Jurkat, Clone E6-1 (cell line): ENCODE data around the gene JUNB.

Experiments used
- DNase-seq: peaks from one replicate; pipeline ENCODE4 v3.0.0-alpha.2; 2011; ENCODE audit warnings: low read depth, low spot score
- H3K4me3 ChIP-seq: 2 replicates; pipeline ENCODE4 v1.5.1; 2011; ENCODE audit warnings: mild to moderate bottlenecking, low read length, control low read depth, moderate library complexity

Gene JUNB

DNA sequence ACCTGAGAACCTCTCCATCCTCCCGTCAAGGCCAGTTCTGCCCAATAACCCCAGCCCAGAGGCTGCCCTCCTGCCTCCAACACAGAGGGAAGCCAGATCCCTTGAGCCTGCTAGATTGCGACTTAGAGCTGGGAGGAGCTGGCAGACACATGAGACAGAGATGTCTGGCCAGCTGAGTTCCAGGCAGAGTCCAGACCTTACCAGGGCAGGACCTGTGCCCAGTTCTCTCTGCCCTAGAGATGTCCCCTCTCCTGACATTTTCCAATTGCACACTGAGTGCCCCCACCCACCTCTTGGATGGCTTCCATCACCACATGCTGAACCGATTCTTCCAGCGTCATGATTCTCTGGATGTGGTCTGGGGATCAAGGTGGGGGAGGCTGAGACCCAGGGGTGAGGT lies 19.0 kb upstream of the JUNB start:
- no peak overlapping the region for H3K4me3 ChIP-seq
- DNase-seq = no peak

DNA sequence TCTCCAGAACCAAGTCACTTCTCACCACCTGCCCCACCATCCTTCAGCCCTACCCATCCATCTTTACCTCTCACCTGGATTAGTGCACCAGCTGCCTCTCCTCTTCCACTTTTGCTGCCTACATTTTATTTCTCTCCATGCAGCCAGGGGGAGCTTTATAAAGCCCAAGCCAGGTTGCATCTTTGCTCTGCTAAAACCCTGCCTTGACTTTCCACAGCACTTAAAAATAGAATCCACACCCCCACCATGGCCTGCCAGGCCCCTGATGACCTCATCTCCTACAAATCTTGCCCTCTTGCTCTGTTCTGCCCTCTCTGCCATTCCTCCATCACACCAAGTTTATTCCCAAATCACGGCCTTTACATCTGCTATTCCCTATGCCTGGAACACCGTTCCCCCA lies 17.7 kb upstream of the JUNB start:
- no peak overlapping the region for H3K4me3 ChIP-seq
- DNase-seq = no peak

DNA sequence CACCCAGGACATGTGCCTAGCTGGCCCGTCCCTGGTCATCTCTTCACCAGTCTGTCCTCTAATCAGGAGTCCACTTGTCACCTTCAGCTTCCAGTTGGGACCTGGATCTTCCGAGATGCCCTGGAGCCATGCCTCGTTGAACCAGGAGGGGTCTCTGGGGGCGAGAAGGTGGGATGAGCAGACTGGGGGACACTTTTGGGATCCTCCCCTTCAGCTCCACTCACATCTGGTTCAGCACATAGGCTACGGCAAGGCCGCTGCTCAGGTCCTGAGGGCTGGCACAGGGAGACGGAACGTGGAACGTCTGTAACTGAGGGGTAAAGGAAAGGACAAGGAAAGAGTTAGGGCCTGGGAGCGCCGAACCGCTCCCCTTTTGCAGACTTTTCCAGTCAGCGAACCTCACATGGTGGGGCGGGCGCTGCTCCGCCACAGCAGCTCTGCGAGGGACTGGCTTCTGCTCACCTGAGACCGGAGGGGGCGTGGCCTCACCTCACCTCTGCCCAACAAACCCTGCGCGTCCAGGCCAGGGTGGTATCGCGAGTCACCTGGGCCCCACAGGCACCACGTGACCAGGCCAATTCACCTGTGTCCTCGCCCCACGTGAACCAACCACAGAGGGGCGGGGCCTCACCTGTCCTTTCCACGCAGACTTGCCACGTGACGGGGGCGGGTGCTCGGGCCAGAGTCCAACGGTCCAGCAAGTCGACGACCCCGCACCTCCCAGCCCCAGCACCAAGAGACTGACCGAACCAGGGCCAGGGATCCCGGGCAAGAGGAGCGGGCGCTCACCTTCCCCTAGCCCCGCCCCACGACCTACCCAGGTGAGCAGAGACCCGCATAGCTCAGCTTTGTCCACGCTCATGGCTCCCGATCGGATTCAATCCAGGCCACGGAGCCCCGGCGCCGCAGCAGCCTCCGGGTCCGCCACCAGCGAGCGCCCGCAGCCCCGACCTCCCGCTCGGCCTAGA lies 16.4 kb upstream of the JUNB start, which contains the start of gene HOOK2:
HOOK2 (minus strand) TSS at position 965 of the 968 bp plus-strand sequence; CDS start at position 862, 103 bp downstream.
- DNase-seq = no peak
- peak within 1 kb of the TSS; percentile 72 for H3K4me3 ChIP-seq

DNA sequence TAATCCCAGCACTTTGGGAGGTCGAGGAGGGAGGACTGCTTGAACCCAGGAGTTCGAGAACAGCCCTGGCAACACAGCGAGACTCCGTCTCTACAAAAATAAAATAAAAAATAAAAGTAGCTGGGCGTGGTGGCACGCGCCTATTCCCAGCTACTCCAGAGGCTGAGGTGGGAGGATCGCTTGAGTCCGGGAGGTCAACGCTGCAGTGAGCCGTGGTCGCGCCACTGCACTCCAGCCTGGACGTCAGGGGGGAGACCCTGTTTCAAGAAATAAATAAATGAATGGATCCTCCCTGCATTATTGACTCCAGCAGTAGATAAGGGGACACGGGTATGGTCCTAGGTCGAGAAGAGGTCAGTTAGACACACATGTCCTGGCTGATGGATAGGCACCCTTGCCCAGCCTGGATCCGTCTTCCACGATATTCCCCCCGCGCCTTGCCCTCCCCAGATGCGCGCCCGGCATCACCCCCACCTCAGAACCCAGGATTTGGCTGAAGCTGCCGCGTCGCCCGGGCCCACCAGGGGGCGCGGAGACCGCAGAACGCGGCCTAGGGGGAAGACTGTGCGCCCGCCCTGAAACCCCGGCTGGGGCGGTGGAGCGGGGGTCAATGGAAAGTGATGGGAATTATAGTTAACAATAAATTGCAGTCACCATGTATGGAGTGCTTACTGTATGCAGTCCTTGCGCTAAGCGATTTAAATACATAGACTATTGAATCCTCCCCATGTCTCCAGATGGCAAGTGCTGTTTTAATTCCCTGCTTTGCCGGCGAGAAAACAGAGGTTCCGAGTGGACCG lies 13.9 kb upstream of the JUNB start:
- DNase-seq = no peak
- peak overlapping the region; percentile 73 for H3K4me3 ChIP-seq

DNA sequence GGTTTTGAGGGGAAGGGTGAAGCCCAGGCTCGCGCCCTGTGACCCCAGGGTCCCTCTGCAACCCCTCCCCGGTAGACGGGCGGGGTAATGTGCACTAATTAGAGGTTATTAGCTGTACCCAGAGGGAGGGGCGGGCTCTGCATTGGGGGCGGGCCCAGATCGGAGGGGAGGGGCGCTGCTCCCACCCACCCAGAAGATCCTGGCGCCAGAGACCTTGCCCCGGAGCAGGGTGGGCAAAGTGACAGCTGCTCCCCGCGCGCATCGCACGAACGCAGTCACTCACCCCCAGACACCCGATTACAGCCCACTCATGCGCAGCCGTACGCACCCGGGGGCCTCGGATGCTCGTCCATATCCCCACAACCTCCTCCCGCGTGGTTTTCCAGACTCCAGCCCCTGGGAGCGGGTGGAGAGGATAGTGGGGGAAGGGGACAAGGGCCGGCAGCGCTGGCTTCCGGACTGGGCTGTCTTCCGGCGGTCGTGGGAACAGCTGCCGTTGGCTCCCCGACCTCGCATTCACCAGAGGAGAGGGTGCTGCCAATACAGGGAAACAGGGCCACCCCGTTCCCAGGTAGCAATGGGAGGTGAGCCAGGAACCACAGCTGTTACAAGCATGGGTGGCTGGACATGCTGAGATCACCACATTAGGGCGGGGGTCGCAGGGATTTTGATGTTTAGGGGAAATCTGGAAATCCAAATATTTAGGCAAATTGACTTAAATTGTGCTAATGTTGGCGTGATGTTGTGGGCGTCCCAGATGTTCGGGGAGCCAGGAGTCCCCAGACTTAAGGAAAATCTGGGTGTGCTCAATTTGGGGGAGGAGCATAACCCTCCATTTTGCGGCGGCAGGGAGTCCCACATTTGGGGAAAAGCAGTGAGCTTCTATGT lies 13.0 kb upstream of the JUNB start:
- DNase-seq = no peak
- H3K4me3 ChIP-seq = peak overlapping the region; percentile 73

DNA sequence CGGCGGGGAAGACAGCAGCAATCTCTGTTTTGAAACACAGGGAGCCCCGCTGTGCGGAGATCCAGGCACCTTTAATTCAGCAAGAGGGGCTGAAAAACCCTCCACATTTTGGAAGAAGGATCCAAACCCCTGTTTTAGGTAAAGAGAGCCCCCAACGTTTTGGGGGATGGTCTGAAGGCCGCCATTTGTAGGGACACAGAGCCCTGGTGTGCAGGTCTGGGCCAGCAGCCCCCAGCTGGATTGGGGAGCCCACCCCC lies 12.5 kb upstream of the JUNB start:
- DNase-seq = no peak
- H3K4me3 ChIP-seq = peak overlapping the region; percentile 73

DNA sequence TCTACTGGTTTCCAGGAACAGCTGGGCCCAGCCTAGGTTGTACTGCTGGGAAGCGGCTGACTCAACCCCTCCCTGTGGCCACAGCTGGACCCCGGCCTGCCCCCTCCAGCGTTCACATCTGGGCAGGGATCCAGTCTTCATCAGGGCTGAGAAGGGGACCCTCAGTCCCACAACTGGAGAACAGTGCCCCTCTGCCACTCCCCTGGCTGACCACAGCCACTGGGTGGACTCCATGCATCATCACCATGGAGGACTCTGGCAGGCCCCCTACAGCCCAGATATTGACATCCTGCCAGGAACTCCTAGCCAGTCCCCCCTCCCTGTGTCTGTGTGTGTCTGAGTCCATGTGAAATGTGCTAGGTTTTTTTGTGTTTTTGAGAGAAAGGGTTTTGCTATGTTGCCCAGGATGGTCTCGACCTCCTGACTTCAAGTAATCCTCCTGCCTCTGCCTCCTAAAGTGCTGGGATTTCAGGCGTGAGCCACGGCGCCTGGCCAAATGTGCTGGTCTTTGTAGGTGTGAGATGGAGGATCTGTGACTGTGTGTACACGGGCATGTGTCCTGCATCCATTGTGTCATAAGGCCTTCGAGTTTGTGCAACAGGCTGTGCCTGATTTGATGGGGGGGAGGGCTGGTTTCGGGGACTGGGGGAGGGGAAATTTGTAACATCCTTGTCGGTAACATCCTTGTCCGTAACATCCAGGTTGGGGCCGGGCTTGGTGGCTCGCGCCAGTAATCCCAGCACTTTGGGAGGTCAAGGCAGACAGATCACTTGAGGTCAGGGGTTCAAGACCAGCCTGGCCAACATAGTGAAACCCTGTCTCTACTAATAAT lies 11.9 kb upstream of the JUNB start:
- peak overlapping the region; percentile 73; the same call in 1 of the 2 replicates for H3K4me3 ChIP-seq
- DNase-seq = no peak

DNA sequence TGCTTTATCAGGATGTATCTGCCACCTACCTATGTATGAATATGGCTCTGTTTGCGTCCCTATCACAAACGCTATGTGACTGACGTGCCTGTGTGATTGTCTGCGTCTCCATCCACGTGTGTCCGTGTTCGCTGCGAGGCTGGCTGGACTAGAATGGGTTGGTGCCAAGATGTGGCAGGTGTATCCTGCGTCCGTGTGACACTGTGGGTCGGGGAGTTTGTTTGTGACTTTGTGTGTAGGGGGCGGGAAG lies 9.2 kb upstream of the JUNB start:
- no peak for DNase-seq
- peak overlapping the region; percentile 67 for H3K4me3 ChIP-seq

DNA sequence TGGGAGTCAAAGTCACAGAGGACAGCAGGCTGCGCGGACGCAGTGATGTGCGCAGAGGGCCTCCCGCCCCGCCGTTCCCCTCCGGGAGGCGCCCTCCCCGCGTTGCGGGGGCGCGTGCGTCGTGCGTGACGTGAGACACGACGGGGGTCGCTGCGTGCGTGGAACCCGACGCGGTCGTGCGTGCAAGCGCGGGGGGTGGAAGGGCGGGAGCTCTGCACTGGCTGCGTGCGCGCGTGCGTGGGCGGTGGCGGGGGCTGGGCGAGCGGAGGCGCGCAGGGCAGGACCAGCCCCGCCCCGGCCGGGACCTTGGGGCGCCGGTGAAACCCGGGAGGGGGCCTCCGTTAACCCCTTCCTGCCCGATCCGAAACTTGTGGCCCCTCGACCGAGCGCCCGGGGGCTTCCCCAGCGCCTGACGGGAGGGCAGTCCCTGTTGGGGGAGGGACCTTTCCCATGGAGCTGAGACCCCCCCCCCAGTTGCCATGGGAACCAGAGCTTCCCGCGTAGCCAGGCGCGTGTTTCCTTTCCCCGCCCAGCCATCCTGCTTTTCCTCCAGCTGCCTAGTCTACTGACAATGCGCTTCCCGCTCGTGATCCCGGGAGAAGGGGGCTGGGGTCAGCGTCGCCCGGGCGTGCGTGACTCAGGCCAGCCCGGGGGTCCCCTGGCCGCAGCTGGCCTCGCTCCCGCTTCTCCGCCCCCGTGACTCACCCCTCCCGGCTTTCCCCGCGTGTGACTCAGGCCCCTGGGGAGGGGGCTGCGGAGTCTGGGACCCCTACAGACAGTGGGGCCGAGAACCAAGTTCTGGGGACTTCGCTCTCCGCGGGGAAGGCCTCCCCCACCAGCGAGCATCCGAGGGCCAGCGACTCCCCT lies 8.6 kb upstream of the JUNB start:
- peak overlapping the region; percentile 67 for H3K4me3 ChIP-seq
- DNase-seq = peak; percentile 79

DNA sequence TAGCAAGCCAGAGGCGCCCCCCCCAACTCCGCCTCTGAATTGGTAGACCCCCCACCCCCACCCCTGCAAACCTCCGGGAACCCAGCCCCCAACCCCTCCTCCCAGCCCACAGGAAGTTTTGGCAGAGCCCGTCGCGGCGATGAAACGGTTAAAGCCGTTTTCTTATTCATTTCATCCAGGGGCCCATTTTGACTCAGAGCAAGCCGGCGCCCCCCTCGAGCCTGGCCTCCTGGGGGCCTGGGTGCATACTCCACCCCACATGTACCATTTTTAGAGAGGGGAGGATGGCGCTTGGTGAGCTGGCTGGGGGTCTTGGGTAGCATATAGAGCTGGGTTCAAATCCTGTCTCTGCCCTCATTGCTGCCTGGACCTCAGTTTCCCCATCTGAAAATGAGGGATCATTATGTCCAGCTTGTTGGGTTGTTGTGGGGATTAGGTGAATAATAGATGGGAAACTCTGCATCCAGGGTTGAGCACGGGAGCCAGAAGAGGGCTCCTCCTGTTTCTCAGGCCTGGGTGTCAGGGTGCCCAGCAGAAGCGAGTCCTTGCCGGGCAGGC lies 7.9 kb upstream of the JUNB start:
- peak; percentile 76 for DNase-seq
- H3K4me3 ChIP-seq = peak overlapping the region; percentile 67

DNA sequence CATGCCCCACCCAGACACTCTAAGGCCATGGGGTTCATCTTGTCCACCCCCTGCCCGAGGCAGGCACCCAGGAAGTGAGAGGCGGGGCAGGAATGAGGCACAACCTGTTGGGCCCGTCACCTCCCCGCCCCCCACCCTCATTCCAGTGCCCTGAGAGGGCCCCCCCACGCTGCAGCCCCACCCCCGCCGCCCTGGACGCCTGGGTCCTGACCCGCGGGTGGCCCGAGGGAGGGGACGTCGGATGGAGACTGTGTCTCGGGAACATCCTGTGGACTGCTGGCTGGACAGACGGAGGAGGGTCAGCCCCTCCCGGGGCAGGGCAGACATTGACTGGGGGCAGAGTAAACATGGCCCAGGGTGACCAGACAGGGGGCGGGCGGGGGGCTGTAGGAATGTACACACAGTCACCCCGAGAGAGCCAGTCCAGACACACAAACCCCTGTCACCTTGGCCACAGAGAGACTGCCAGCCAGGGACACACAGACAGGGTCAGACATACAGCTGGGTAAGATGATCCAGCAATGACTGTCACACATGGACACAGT lies 7.4 kb upstream of the JUNB start:
- peak overlapping the region; percentile 67 for H3K4me3 ChIP-seq
- no peak for DNase-seq

DNA sequence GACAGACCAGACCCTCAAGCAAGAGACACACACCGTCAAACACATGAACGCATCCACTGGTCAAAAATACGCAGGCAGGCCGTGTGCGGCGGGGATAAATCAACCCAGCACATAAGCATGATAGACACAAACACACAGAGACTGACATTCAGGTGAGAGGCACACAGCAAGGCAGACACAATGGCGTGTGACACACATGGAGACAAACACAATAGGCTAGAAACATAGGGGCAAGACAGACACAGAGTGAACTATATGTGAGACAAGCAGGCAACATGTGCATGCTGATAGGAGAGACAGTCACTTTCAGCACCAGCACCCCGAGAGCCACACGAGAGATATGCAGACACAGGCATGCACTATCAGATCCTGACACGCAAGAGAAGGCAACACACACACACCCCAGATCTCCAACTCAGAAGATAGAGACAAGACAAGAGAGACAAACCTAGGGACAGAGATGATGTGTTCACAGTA lies 6.9 kb upstream of the JUNB start:
- DNase-seq = no peak
- H3K4me3 ChIP-seq = no peak overlapping the region

DNA sequence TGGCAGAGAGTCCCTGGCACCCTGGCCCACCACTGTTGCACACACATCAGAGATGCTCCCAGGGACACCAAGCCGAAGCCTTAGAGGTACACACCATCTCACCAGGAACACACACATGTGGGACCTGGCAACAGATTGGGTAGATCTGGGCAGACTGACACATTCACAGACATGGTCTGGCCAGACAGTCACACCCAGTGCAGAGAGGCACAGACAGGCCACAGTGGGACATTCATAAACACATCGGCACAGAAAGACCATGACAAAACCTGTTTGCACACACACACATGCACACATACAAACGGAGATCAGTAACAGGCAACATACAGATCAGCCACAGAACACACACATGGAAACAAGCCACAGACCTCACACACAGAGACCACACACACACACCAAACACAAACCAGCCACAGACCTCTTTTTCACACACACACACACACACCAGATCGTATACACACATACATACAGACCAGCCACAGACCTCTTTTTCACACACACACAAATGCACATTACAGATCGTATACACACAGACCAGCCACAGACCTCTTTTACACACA lies 6.3 kb upstream of the JUNB start:
- H3K4me3 ChIP-seq = no peak overlapping the region
- no peak for DNase-seq

DNA sequence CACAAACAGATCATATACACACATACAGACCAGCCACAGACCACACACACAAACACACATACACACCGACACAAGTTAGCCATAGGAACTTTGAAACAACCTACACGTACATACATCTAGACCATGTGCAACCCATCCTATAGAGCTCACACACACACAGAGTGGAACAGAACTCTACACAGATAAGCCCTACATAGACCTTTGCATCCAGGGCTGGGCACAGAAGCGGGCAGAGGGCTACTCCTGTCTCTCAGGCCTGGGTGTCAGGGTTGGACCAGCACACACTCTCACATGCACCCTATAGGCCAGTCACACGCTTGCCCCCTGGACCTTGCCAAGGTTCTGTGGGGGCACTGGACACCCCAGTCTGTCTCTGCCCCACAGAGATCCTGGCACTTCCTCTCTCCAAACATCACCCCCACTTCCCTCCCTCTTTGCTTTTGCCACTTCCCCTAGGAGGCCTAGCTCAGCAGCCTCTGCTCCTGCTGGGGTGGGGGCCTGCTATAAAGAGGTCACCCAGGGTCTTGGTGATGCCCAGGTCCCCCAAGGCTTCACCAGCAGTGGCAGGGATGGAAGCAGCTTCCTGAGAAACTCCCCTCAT lies 5.8 kb upstream of the JUNB start:
- no peak overlapping the region for H3K4me3 ChIP-seq
- DNase-seq = no peak

DNA sequence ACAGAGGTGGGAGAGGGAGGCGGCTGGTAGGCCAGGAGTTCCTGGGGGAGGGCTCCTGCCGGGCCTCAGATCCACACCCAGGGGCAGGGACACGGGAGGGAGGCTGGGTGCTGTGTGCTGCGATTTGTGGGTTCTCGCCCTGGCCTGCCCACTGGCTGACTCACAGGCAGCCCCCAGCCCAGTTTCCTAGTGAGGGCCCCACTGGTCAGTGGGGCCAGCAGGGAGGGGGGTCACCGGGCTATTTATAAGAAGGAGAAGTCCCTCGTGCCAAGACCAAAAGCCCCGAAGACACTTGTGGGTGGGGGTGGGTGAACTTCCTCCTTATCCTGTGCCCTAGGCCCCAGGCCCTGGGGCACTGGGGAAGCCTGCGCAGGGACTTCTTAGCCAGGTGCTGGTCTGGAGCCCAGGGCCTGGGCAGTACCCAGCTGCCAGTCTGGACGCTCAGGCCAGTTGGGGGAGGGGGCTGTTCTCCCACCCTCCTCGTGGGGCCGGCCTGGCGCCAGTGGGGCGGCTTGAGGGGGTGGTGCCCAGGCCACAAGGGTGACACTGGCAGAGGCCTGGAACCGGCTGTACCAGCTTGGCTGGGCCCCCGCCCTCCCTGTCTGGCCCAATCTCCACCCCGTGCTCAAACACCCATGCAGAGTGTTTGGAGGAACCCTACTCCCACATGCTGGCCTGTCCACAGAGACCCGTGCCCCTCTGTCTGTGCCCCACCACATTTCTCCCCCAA lies 5.0 kb upstream of the JUNB start:
- no peak for DNase-seq
- no peak overlapping the region for H3K4me3 ChIP-seq

DNA sequence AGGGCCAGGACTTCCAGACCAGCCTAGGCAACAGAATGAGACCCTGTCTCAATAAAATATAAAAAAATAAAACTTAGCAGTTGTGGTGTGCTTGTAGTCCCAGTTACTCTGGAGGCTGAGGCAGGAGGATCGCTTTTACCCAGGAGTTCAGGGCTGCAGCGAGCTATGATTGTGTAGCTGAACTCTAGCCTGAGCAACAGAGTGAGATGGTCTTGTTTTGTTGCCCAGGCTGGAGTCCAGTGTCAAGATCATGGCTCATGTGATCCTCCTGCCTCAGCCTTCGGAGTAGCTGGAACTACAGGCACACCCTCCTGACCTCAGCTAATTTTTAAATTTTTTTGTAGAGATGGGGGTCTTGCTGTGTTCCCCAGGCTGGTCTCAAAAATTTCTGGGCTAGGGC lies 4.3 kb upstream of the JUNB start:
- DNase-seq = no peak
- no peak overlapping the region for H3K4me3 ChIP-seq
